Gastroesophageal sphincter (tissue), 4 donors: ENCODE data around the gene PCID2. TPM values are rescaled to one million over a fixed set of nuclear protein-coding genes. Genes with fewer than 3 reads are reported as not detected.

ENCODE experiments used
- ATAC-seq: fragments of 150-250 bp; one replicate; pipeline ENCODE4 v1.9.1; 2016; ENCODE audit warnings: mild to moderate bottlenecking, moderate library complexity
- H3K27ac ChIP-seq, 4 donors: fragments of 200-600 bp; sonication (generic) in 3 of 4; 1 replicate in 3 of 4; 2 replicates in 1 of 4; pipeline ENCODE4 v1.5.1; 2016 to 2019
- H3K27me3 ChIP-seq: fragments of 200-600 bp; sonication (generic); one replicate; pipeline ENCODE4 v1.5.1; 2019
- H3K36me3 ChIP-seq, 2 donors: fragments of 200-600 bp; sonication (generic); one replicate each; pipeline ENCODE4 v1.5.1; 2019; ENCODE audit warnings: control low read depth in 1 of 2
- H3K4me1 ChIP-seq, 3 donors: fragments of 200-600 bp; sonication (generic); 1 replicate in 2 of 3; 2 replicates in 1 of 3; pipeline ENCODE4 v1.5.1; 2016 to 2019; ENCODE audit warnings: control low read depth in 2 of 3
- H3K4me3 ChIP-seq, 2 donors: fragments of 200-600 bp; sonication (generic); one replicate each; pipeline ENCODE4 v1.5.1; 2019; ENCODE audit warnings: mild to moderate bottlenecking in 1 of 2, moderate library complexity in 1 of 2
- H3K9me3 ChIP-seq, 3 donors: fragments of 200-600 bp; sonication (generic); one replicate each; pipeline ENCODE4 v1.5.1; 2017 to 2019; ENCODE audit warnings: control low read depth in 2 of 3
- EP300 ChIP-seq: sonication (generic); formaldehyde crosslinking; IDR thresholded peaks from one replicate; pipeline ENCODE4 v1.6.1; 2017; ENCODE audit warnings: antibody characterized with exemption, mild to moderate bottlenecking
- POLR2A ChIP-seq, 2 donors: fragments of 450-650 bp; IDR thresholded peaks; one replicate each; pipeline ENCODE4 v1.6.1; 2017; ENCODE audit warnings: antibody characterized with exemption in 2 of 2, mild to moderate bottlenecking in 2 of 2, moderate library complexity in 1 of 2
- POLR2AphosphoS5 ChIP-seq: sonication (generic); formaldehyde crosslinking; IDR thresholded peaks from one replicate; pipeline ENCODE4 v1.6.1; 2017; ENCODE audit warnings: antibody characterized with exemption
- WGBS, 2 donors: methylation state at CpG; one replicate each; pipeline ENCODE4 v1.1.5; 2018; ENCODE audit warnings: low coverage in 1 of 2; 5-methylcytosine and 5-hydroxymethylcytosine counted together
- total RNA-seq, 4 donors: library from RNA; depleted of rRNA; stranded (reverse); fragments of >200 nt; gene quantifications; one replicate each; pipeline ENCODE4 v1.1.0, GENCODE V29; 2016
- TF ChIP-seq, protein P1 (sequence below), 4 experiments: fragments of 200-600 bp in 2 of 4; fragments of 450-650 bp in 2 of 4; sonication (generic) in 1 of 4; IDR thresholded peaks; one replicate each; pipeline ENCODE4 v1.5.1; 2017 to 2019; ENCODE audit warnings: antibody characterized with exemption in 4 of 4, mild to moderate bottlenecking in 2 of 4, moderate library complexity in 2 of 4

The PCID2 gene
- total RNA-seq, 4 donors from 2014 or later: 43.7 to 76.0 (median 48.8) TPM

GRCh38 chr13:113220141-113220598 lies 11.7 kb upstream of the PCID2 start:
- no peak for TF ChIP-seq POLR2AphosphoS5
- no peak for TF ChIP-seq EP300
- TF ChIP-seq, protein P1, sequence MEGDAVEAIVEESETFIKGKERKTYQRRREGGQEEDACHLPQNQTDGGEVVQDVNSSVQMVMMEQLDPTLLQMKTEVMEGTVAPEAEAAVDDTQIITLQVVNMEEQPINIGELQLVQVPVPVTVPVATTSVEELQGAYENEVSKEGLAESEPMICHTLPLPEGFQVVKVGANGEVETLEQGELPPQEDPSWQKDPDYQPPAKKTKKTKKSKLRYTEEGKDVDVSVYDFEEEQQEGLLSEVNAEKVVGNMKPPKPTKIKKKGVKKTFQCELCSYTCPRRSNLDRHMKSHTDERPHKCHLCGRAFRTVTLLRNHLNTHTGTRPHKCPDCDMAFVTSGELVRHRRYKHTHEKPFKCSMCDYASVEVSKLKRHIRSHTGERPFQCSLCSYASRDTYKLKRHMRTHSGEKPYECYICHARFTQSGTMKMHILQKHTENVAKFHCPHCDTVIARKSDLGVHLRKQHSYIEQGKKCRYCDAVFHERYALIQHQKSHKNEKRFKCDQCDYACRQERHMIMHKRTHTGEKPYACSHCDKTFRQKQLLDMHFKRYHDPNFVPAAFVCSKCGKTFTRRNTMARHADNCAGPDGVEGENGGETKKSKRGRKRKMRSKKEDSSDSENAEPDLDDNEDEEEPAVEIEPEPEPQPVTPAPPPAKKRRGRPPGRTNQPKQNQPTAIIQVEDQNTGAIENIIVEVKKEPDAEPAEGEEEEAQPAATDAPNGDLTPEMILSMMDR (IDR thresholded peaks at IDR 0.05): no peak
- no peak for TF ChIP-seq POLR2A (IDR thresholded peaks at IDR 0.05)
- H3K4me1 ChIP-seq: peaks cover 0 to 50% (median 8%) of the 10 kb centered on the region in 3 donors
- no peak for ATAC-seq
- no peak overlapping the region for H3K27ac ChIP-seq
- no peaks in the 10 kb centered on the region for H3K9me3 ChIP-seq
- 69 to 80% methylated on average over 2 to 9 of the region's 13 CpGs for WGBS, 2 donors
- peaks cover 0 to 60% of the 10 kb centered on the region in 2 donors for H3K36me3 ChIP-seq
- H3K4me3 ChIP-seq: no peak overlapping the region
- H3K27me3 ChIP-seq: no peaks in the 10 kb centered on the region

DNA sequence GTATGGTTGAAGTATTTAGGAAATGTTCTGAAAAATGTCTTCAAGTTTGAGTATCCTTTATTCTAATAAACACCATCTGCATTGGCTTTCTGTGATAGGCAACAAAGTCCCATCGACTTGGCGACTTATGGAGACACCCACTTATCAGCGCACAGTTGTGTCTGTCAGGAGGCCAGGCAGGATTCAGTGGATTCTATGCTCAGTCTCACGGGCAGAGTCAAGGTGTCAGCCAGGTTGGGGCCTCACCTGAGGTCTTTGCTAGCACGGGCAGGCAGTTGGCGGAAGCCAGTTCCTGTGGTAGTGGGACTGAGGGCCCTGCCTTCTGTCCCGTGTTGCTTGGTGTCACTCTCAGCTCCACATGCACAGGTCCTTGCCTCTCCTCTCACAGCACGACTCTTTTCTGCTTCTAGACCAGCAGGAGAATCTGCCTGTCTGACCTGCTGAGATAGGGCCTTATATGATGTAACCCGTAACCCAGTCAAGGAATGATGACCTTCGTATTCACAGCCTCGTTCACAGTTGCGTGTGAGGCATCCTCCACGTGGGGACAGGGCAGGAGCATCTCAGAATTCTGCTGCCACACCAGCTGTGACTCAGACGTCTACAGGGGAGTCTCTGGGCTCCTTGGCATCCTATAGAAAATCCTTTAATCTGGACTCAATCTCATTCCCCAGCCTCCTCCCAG lies 10.9 kb upstream of the PCID2 start:
- Histone ChIP-seq H3K36me3 (peaks cover 0 to 53% of the 10 kb centered on the region in 2 donors), H3K4me3 (no peak overlapping the region), H3K4me1 (peaks cover 0 to 58% (median 13%) of the 10 kb centered on the region in 3 donors), H3K9me3 (no peaks in the 10 kb centered on the region), H3K27ac (no peak overlapping the region), H3K27me3 (no peaks in the 10 kb centered on the region)
- 82% methylated on average over 9 of the region's 14 CpGs; no CpG with 5 or more reads in 1 of the 2 donors for WGBS, 2 donors
- TF ChIP-seq POLR2AphosphoS5 (no peak), EP300 (no peak), POLR2A (IDR thresholded peaks at IDR 0.05) (no peak)
- TF ChIP-seq, protein P1 (IDR thresholded peaks at IDR 0.05): no peak
- no peak for ATAC-seq

- Histone ChIP-seq H3K27me3 (no peaks in the 10 kb centered on the region), H3K9me3 (no peaks in the 10 kb centered on the region), H3K4me1 (peaks cover 0 to 66% (median 13%) of the 10 kb centered on the region in 3 donors), H3K4me3 (no peak overlapping the region), H3K36me3 (peaks cover 0 to 45% of the 10 kb centered on the region in 2 donors), H3K27ac (peak overlapping the region in 1 of 4 donors; percentile 30)
- 100% methylated on average over 1 of the region's 3 CpGs; no CpG with 5 or more reads in 1 of the 2 donors for WGBS, 2 donors
- no peak for ATAC-seq
- TF ChIP-seq POLR2AphosphoS5: no peak
- TF ChIP-seq POLR2A (IDR thresholded peaks at IDR 0.05): no peak
- no peak for TF ChIP-seq EP300
- TF ChIP-seq, protein P1 (IDR thresholded peaks at IDR 0.05): no peak
Observed at GRCh38 chr13:113218586-113218985, 10.1 kb upstream of the PCID2 start.

GRCh38 chr13:113216254-113217048 lies 8.0 kb upstream of the PCID2 start:
- TF ChIP-seq EP300 (no peak), POLR2A (IDR thresholded peaks at IDR 0.05) (no peak), POLR2AphosphoS5 (peak; percentile 6)
- TF ChIP-seq, protein P1 (IDR thresholded peaks at IDR 0.05): no peak
- no peaks in the 10 kb centered on the region for H3K9me3 ChIP-seq
- H3K36me3 ChIP-seq: peaks cover 0 to 36% of the 10 kb centered on the region in 2 donors
- H3K4me1 ChIP-seq: peaks cover 0 to 87% (median 18%) of the 10 kb centered on the region in 3 donors
- peak; percentile 72 for ATAC-seq
- H3K27me3 ChIP-seq: no peaks in the 10 kb centered on the region
- peak overlapping the region; percentile 3 to 71 (median 48) for H3K27ac ChIP-seq
- no peak overlapping the region for H3K4me3 ChIP-seq
- WGBS, 2 donors: 12 to 19% methylated on average over 7 of the region's 7 CpGs
